Measurements from ENCODE around the gene CRPPA. TPM values are rescaled to one million over a fixed set of nuclear protein-coding genes. Genes with fewer than 3 reads are reported as not detected.

The CRPPA gene
- total and polyA plus RNA-seq, 2 experiments from 2014 or later, result 1.8 TPM

DNA sequence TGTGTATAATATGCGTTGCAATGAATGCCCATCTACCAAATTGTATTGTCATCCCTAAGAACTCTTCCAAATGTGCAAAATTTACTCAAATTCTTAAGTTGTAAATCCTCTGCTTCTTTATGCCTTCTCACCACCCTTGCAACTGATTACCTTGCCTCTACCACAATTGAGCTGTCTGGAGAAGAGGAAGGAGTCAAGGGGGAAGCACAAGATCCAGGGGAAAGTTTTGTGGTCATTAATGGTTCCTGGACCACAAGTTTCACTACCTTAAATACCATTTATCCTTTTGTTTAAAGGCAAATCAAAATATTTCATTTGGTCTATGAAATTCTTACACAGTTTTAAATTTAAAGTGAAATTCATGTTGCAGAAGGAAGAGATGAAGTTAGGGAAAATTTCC lies 16.7 kb downstream of the CRPPA start:
- no peaks in the 10 kb centered on the region for H3K4me1 ChIP-seq (ENCODE audit: insufficient read depth)
- H3K9me2 ChIP-seq (ENCODE audit: insufficient read depth), result no peaks in the 10 kb centered on the region
- H3K27me3 ChIP-seq (replicated peaks; ENCODE audit: insufficient read depth), result no peaks in the 10 kb centered on the region
- 70 to 75% methylated on average over 1 of the region's 1 CpG for WGBS, 2 experiments (ENCODE audit: low coverage in 1 of 2, low lambda C conversion rate in 2 of 2, missing lambda C conversion rate in 2 of 2)
- no peak overlapping the region for H3K4me2 ChIP-seq (ENCODE audit: unreplicated experiment)
- no peak for DNase-seq
- H3F3A ChIP-seq (ENCODE audit: insufficient read depth), result peaks cover 11% of the 10 kb centered on the region
- H3K36me3 ChIP-seq (ENCODE audit: low read depth), result no peaks in the 10 kb centered on the region
- H3K4me3 ChIP-seq, result no peak overlapping the region
- no peak overlapping the region for H2AFZ ChIP-seq
- H4K20me1 ChIP-seq (ENCODE audit: insufficient read depth), result no peaks in the 10 kb centered on the region
- in situ Hi-C loops (cut with MboI), result no loop called here
- no peak overlapping the region for H3K9ac ChIP-seq
- TF ChIP-seq EZH2 (IDR thresholded peaks at IDR 0.05; ENCODE audit: insufficient read depth, poor library complexity, severe bottlenecking), result no peak
- TF ChIP-seq EZH2phosphoT487 (IDR thresholded peaks at IDR 0.05; ENCODE audit: insufficient read depth, low read depth), result no peak
- H3K9me3 ChIP-seq (ENCODE audit: low read depth), result no peaks in the 10 kb centered on the region
- H3K79me2 ChIP-seq (ENCODE audit: insufficient read depth), result no peaks in the 10 kb centered on the region
- no peak overlapping the region for H3K27ac ChIP-seq

DNA sequence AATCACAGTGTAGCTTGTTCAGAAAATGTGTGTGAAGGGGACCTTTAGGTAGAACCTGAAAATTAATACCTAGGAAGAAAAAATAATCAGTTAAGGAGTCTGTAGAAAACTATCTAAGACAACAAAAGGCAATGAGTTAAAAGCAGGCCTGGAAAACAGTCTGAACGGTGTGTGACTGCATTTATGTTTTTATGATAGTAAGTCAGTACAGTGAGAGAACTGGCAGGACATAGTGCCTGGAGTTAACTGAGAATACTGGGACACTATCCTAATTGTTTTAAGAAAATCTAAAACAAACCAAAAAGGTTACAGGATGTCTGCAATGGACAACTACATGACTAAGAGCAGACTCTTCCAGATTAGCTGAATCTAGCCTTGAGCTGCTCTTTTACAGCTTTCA lies 17.9 kb downstream of the CRPPA start:
- Histone ChIP-seq H4K20me1 (ENCODE audit: insufficient read depth) (no peaks in the 10 kb centered on the region), H3K27ac (no peak overlapping the region), H3K4me3 (no peak overlapping the region), H3K4me1 (ENCODE audit: insufficient read depth) (no peaks in the 10 kb centered on the region), H3F3A (ENCODE audit: insufficient read depth) (peaks cover 22% of the 10 kb centered on the region), H3K36me3 (ENCODE audit: low read depth) (no peaks in the 10 kb centered on the region), H3K4me2 (ENCODE audit: unreplicated experiment) (no peak overlapping the region), H3K27me3 (replicated peaks; ENCODE audit: insufficient read depth) (no peaks in the 10 kb centered on the region), H3K79me2 (ENCODE audit: insufficient read depth) (no peaks in the 10 kb centered on the region), H2AFZ (no peak overlapping the region), H3K9ac (no peak overlapping the region), H3K9me3 (ENCODE audit: low read depth) (no peaks in the 10 kb centered on the region), H3K9me2 (ENCODE audit: insufficient read depth) (no peaks in the 10 kb centered on the region)
- no peak for DNase-seq
- TF ChIP-seq EZH2phosphoT487 (IDR thresholded peaks at IDR 0.05; ENCODE audit: insufficient read depth, low read depth) (no peak), EZH2 (IDR thresholded peaks at IDR 0.05; ENCODE audit: insufficient read depth, poor library complexity, severe bottlenecking) (no peak)
- in situ Hi-C loops (cut with MboI), result no loop called here
- WGBS, 2 experiments (ENCODE audit: low coverage in 1 of 2, low lambda C conversion rate in 2 of 2, missing lambda C conversion rate in 2 of 2), result 24 to 38% methylated on average over 1 of the region's 1 CpG

DNA sequence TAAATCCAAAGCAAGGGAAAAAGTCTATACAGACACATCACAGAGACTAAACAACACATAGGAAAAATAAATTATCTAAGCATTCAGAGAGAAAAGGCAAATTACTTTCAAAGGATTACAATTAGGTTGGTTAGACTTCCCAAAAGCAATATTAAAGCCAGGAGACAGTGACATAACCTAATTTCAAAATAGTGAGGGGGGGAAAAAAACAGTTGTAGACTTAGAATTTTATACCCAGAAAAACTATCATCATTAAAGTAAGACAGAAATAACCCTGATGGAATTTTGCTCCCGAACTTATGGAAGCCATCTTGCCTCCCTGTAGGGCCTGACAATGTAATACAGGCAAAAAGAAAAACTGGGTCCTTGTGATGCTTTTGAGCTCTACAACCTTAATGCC lies 18.4 kb downstream of the CRPPA start:
- H3K9me2 ChIP-seq (ENCODE audit: insufficient read depth), result no peaks in the 10 kb centered on the region
- TF ChIP-seq EZH2 (IDR thresholded peaks at IDR 0.05; ENCODE audit: insufficient read depth, poor library complexity, severe bottlenecking), result no peak
- no peaks in the 10 kb centered on the region for H3K79me2 ChIP-seq (ENCODE audit: insufficient read depth)
- no peak for DNase-seq
- no peak overlapping the region for H3K27ac ChIP-seq
- H3K9me3 ChIP-seq (ENCODE audit: low read depth), result no peaks in the 10 kb centered on the region
- no peak overlapping the region for H2AFZ ChIP-seq
- H3K4me3 ChIP-seq, result no peak overlapping the region
- no peaks in the 10 kb centered on the region for H3K27me3 ChIP-seq (replicated peaks; ENCODE audit: insufficient read depth)
- H3F3A ChIP-seq (ENCODE audit: insufficient read depth), result peaks cover 28% of the 10 kb centered on the region
- no peaks in the 10 kb centered on the region for H3K36me3 ChIP-seq (ENCODE audit: low read depth)
- H3K9ac ChIP-seq, result no peak overlapping the region
- H3K4me1 ChIP-seq (ENCODE audit: insufficient read depth), result no peaks in the 10 kb centered on the region
- in situ Hi-C loops (cut with MboI), result no loop called here
- no peaks in the 10 kb centered on the region for H4K20me1 ChIP-seq (ENCODE audit: insufficient read depth)
- no peak overlapping the region for H3K4me2 ChIP-seq (ENCODE audit: unreplicated experiment)
- 77 to 90% methylated on average over 1 of the region's 1 CpG for WGBS, 2 experiments (ENCODE audit: low coverage in 1 of 2, low lambda C conversion rate in 2 of 2, missing lambda C conversion rate in 2 of 2)

DNA sequence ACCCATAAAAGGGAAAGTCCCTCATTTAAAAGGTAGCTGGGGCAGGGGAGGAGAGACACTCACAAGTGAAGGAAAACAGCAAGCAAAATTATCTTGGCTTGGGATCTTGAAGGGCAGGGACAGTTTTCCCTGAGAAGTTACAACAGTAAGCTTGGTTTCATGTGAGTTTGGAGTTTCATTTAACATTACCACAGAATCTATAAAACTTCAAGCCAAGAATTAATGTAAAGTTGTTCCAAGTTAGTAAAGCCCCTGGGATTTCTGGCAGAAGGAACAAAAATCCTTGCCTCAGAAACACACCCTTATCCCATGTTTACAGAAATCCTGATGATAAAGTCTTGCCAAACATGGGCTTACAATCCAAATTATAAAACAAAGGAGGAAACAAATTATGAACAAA lies 19.2 kb downstream of the CRPPA start:
- no peaks in the 10 kb centered on the region for H3K27me3 ChIP-seq (replicated peaks; ENCODE audit: insufficient read depth)
- no peak for TF ChIP-seq EZH2 (IDR thresholded peaks at IDR 0.05; ENCODE audit: insufficient read depth, poor library complexity, severe bottlenecking)
- H3K9me3 ChIP-seq (ENCODE audit: low read depth), result no peaks in the 10 kb centered on the region
- H3K79me2 ChIP-seq (ENCODE audit: insufficient read depth), result no peaks in the 10 kb centered on the region
- DNase-seq, result no peak
- H3K4me1 ChIP-seq (ENCODE audit: insufficient read depth), result no peaks in the 10 kb centered on the region
- no peak overlapping the region for H3K4me2 ChIP-seq (ENCODE audit: unreplicated experiment)
- H4K20me1 ChIP-seq (ENCODE audit: insufficient read depth), result no peaks in the 10 kb centered on the region
- H2AFZ ChIP-seq, result no peak overlapping the region
- in situ Hi-C loops (cut with MboI), result no loop called here
- H3K9ac ChIP-seq, result no peak overlapping the region
- no peaks in the 10 kb centered on the region for H3K9me2 ChIP-seq (ENCODE audit: insufficient read depth)
- no peaks in the 10 kb centered on the region for H3K36me3 ChIP-seq (ENCODE audit: low read depth)
- H3K4me3 ChIP-seq, result no peak overlapping the region
- H3F3A ChIP-seq (ENCODE audit: insufficient read depth), result peaks cover 36% of the 10 kb centered on the region
- H3K27ac ChIP-seq, result no peak overlapping the region

DNA sequence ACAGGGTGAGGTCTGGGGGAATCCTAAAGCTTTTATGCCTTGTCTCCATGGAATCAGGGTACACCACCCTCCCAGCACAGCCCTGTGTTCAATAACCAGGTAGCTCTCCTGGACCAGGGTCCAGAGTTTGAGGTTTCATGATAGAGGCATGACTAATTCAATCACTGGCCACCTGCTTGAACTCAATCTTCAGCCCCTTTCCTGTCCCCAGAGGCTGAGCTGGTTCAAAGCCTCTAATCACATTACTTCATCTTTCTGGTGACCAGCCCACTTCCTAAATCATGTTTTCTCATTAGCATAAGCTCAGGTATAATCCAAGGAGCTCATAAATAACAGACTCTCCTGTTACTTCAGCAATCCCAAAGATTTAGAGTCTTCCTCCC lies 20.5 kb downstream of the CRPPA start:
- H3K4me1 ChIP-seq (ENCODE audit: insufficient read depth), result no peaks in the 10 kb centered on the region
- no peak overlapping the region for H3K27ac ChIP-seq
- no peaks in the 10 kb centered on the region for H3K36me3 ChIP-seq (ENCODE audit: low read depth)
- no peaks in the 10 kb centered on the region for H3K9me3 ChIP-seq (ENCODE audit: low read depth)
- H3F3A ChIP-seq (ENCODE audit: insufficient read depth), result peaks cover 46% of the 10 kb centered on the region
- TF ChIP-seq EZH2 (IDR thresholded peaks at IDR 0.05; ENCODE audit: insufficient read depth, poor library complexity, severe bottlenecking) (no peak), EZH2phosphoT487 (IDR thresholded peaks at IDR 0.05; ENCODE audit: insufficient read depth, low read depth) (no peak)
- H3K79me2 ChIP-seq (ENCODE audit: insufficient read depth), result no peaks in the 10 kb centered on the region
- H3K9ac ChIP-seq, result no peak overlapping the region
- no peak overlapping the region for H3K4me3 ChIP-seq
- H3K9me2 ChIP-seq (ENCODE audit: insufficient read depth), result no peaks in the 10 kb centered on the region
- no peaks in the 10 kb centered on the region for H3K27me3 ChIP-seq (replicated peaks; ENCODE audit: insufficient read depth)
- H2AFZ ChIP-seq, result no peak overlapping the region
- no peak overlapping the region for H3K4me2 ChIP-seq (ENCODE audit: unreplicated experiment)
- H4K20me1 ChIP-seq (ENCODE audit: insufficient read depth), result no peaks in the 10 kb centered on the region
- in situ Hi-C loops (cut with MboI), result no loop called here
- no peak for DNase-seq
